ENCODE results near the gene KAT8. TPM values are rescaled to one million over a fixed set of nuclear protein-coding genes. Genes with fewer than 3 reads are reported as not detected.

The KAT8 gene
- total RNA-seq, 2 donors from 2014 or later, result 58.0 to 64.3 TPM

GRCh38 chr16:31079342-31079944 lies 38.0 kb upstream of the KAT8 start:
- Histone ChIP-seq H3K36me3 (peaks cover 75% of the 10 kb centered on the region), H3K9me3 (no peaks in the 10 kb centered on the region), H3K4me3 (no peak overlapping the region), H3K27me3 (no peaks in the 10 kb centered on the region), H3K27ac (no peak overlapping the region), H3K4me1 (peaks cover 0 to 19% of the 10 kb centered on the region in 2 donors)
- TF ChIP-seq CTCF (IDR thresholded peaks at IDR 0.05), result no peak
- DNase-seq (ENCODE audit: low spot score), result no peak

- Histone ChIP-seq H3K9me3 (no peaks in the 10 kb centered on the region), H3K27me3 (no peaks in the 10 kb centered on the region), H3K36me3 (peaks cover 75% of the 10 kb centered on the region), H3K4me3 (no peak overlapping the region), H3K4me1 (peaks cover 0 to 13% of the 10 kb centered on the region in 2 donors), H3K27ac (no peak overlapping the region)
- no peak for DNase-seq (ENCODE audit: low spot score)
- no peak for TF ChIP-seq CTCF (IDR thresholded peaks at IDR 0.05)
Observed at GRCh38 chr16:31080035-31080629, 37.3 kb upstream of the KAT8 start.

- no peak for TF ChIP-seq CTCF (IDR thresholded peaks at IDR 0.05)
- no peaks in the 10 kb centered on the region for H3K9me3 ChIP-seq
- H3K4me3 ChIP-seq, result no peak overlapping the region
- H3K27me3 ChIP-seq, result no peaks in the 10 kb centered on the region
- no peak overlapping the region for H3K27ac ChIP-seq
- H3K4me1 ChIP-seq, result peaks cover 0 to 7% of the 10 kb centered on the region in 2 donors
- H3K36me3 ChIP-seq, result peaks cover 75% of the 10 kb centered on the region
- DNase-seq (ENCODE audit: low spot score), result no peak
Observed at GRCh38 chr16:31080756-31081419, 36.6 kb upstream of the KAT8 start.

- no peak for DNase-seq (ENCODE audit: low spot score)
- Histone ChIP-seq H3K4me3 (no peak overlapping the region), H3K27ac (no peak overlapping the region), H3K36me3 (peaks cover 71% of the 10 kb centered on the region), H3K27me3 (no peaks in the 10 kb centered on the region), H3K9me3 (no peaks in the 10 kb centered on the region), H3K4me1 (peaks cover 0 to 7% of the 10 kb centered on the region in 2 donors)
- TF ChIP-seq CTCF (IDR thresholded peaks at IDR 0.05), result no peak
Observed at GRCh38 chr16:31081428-31082351, 35.8 kb upstream of the KAT8 start.

- TF ChIP-seq CTCF (IDR thresholded peaks at IDR 0.05), result no peak
- Histone ChIP-seq H3K4me3 (no peak overlapping the region), H3K4me1 (peaks cover 0 to 7% of the 10 kb centered on the region in 2 donors), H3K9me3 (no peaks in the 10 kb centered on the region), H3K36me3 (peaks cover 63% of the 10 kb centered on the region), H3K27me3 (no peaks in the 10 kb centered on the region), H3K27ac (no peak overlapping the region)
- no peak for DNase-seq (ENCODE audit: low spot score)
Observed at GRCh38 chr16:31082368-31083045, 35.0 kb upstream of the KAT8 start.
